ENCODE measurements around the gene ITPA.

Gene ITPA

DNA sequence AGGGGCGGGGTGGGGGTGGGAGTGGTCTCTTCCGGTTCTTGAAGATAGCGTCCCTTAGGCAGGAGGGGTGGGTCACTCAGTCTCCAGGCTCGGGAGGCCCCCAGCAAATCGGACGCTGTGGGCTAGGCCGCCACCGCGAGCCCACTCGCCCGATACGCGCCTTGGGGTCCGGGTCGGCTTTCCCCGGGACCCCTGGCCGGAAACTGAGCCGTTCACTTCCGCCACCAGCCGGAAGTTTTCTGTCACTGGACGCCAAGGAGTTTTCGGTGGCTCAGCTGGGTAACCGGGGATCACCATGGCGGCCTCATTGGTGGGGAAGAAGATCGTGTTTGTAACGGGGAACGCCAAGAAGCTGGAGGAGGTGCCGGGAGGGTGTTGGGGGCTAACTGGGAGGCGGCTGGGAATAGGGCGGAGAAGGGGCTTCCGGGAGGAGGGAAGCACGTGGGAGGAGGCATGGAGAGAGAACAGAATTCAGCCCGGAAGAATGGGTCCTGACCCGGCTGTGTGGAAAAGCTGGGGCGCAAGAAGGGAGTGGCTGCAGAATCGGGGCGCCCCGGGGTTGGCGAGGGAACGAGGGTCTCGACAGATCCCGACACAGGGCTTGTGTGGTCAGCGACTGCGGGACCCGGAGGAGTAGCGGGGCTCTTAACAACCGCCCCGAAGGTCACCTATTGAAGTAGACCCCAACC, at the start of gene ITPA:
Gene ITPA, plus strand, starts transcription at position 242 of the 689 bp plus-strand sequence. Its CDS starts 54 bp downstream, at position 296.
- DNase-seq: peak; percentile 52

DNA sequence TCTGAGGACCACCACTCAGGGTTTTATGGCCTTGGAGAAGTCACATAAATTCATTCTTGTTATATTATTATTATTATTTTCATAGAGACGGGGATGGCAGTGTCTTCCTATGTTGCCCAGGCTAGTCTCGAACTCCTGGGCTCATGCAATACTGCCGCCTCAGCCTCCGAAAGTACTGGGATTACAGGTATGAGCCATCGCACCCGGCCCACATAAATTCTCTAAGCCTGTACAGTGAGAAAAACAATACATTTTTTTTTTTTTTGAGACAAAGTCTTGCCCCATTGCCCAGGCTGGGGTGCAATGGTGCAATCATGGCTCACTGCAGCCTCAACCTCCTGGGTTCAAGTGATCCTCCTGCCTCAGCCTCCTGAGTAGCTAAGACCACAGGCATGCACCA, 48.9 kb upstream of the ITPA start:
- DNase-seq: no peak

DNA sequence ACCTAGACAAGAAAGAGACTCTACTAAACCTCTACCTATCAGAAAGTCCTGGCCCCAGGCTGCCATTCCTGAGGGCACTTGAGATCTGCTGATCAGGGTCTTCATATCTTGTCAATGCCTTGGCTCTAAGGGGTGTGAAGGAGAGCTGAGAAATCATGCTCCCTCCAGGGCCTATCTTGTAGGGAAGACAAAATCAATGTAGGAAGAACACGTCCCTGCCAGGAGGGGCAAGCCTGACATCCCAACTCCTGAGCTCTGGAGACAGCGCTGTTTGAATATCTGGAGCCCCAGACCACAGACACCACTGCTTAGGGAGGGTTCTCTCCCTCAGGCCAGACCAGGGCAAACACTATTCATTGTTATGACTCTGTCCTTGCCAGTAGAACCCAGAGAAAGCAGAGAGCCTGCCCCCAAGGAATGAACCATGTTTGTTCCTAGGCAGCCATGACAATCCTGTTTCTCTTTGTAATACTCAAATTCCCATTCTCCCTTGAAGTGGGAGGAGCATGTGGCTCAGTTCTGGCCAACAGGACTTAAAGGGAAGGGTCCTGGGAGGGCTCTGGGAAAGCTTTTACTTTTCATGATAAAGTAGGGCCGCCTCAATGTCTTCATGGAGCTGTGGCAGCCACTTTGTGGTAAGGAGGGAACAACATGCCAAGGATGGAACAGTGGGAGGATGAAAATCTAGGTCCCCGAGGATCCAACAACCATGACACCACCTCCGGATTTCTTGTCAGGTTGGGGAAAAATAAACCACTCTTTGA, 47.8 kb upstream of the ITPA start:
- no peak for DNase-seq

DNA sequence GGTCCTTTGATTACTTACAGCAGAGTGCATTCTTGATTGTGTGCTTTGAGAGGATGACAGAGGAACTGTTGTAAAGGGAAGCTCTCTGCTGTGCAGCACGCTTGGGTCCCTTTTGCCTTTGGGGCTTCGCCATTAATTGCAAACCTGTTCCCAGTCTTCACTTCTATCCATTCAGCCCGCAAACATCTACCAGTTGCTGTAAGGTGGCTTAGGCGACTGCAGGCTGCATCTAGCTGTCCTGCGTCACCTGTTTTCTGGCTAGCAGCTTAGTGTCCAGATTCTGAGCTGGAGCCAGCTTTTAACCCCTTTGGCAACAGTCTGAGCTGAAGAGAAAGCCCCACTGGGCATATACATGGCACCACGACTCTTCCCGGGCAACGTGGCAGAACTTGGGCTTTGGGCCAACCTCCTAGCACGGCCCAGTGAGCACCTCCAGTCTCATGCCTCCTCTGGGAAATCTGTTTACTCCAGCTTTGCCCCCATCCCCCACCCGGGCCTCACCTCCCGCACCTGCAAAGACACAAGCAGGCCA, 47.2 kb upstream of the ITPA start:
- DNase-seq: no peak

DNA sequence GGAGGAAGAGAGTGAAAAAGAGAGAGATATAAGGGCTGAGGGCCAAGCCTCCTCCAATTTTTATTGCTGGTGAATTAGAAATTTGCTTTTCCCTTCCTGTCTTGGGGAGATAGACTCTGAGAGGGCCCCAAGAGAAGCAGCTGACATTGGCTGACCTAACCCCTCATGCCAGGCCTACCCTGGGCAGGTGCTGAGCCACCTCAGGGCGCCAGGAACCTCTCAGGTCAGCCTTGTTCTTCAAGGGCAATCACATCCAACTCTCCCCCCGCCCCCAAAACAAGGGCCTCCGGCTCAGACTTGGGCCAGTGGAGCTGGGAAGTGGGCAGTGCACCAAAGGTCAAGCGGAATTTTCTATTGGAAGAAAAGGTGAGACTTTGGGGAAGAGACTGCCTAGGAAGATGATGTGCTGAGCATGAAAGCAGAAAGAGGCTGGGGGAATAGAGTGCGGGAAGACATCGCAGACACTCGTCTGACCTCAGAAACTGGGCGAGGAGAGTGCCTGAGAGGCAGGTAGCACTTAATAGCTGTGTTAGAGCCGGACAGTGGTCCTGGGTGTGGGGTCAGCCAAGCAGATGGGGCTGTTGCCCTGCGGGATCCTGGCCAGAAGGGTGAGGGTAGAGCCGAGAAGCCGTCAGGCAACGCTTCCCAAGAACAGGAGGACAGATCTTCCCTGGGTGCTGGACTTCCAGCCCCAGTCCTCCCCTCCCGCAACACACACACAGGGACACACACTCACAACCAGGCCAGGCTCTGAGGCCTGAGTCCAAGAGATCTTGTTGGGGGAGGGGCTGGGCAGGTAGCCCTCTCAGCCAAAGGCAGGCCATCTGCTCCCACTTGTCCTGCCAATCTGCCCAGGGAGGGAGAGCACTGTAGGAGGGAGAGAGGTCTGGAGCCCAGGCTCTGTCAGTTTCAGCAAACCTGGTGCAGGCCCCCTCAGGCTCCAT, 45.9 kb upstream of the ITPA start:
- no peak for DNase-seq

DNA sequence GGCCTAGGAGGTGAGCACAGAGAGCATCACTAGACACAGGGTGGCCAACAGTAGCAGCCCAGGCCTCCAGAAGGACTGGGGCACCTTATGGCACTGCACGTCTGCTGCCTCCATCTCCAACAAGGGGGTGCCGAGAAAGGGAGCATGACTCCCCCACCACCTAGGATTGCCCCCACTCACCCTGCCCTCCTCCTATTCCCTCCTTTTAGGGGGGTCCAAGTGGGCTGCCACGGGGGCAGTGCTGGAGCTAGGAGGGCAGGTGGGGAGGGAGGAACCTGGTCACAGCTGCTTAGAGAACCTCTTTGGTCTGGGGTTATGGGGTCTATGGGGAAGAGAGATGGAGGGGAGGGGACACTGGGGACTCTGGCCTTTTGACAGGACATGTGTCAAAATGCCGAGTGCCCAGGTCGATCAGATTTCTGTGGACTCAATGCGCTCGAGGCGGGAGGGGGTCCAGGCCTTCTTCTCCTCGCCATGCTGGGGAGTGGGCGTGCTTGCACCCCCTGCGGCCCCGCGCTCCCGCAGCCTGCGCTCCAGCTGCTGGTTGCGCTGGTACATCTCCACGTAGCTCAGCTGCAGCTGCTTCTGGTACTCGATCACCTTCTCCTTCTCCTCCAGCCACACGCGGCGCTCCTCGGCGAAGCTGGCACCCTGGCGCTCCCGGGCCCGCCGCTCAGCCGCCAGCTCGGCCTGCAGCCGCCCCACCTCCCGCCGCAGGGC, 45.1 kb upstream of the ITPA start:
- DNase-seq: no peak

DNA sequence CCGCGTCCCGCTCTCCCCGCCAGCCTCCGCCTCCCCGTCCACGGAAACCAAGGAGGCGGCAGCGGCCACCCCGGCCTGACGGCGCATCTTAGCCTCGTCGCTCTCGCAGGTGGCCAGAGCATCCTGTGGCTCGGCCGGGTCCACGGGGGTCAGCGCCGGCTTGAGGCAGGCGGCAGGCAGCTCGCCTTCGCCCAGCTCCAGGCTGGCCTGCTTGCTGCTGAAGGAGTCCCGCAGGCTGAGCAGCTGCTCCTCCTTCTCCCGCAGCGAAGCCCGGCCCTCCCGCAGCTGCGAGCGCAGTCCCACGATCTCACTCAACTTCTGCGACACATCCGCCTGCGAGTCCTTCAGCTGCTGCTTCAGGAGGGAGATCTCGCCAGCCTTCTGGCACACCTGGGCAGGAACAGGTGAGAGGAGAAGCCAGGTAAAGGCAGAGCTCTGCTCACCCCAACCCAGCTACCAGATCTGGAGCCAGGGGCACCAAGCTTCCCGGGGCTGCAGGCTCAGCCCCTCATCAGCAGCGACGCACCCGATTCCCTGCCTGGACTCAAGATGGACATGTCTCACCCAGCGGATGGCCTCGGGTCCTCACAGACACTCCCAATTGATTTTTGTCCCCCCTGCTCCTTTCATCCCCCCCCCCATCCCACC, 44.4 kb upstream of the ITPA start:
- DNase-seq: no peak

DNA sequence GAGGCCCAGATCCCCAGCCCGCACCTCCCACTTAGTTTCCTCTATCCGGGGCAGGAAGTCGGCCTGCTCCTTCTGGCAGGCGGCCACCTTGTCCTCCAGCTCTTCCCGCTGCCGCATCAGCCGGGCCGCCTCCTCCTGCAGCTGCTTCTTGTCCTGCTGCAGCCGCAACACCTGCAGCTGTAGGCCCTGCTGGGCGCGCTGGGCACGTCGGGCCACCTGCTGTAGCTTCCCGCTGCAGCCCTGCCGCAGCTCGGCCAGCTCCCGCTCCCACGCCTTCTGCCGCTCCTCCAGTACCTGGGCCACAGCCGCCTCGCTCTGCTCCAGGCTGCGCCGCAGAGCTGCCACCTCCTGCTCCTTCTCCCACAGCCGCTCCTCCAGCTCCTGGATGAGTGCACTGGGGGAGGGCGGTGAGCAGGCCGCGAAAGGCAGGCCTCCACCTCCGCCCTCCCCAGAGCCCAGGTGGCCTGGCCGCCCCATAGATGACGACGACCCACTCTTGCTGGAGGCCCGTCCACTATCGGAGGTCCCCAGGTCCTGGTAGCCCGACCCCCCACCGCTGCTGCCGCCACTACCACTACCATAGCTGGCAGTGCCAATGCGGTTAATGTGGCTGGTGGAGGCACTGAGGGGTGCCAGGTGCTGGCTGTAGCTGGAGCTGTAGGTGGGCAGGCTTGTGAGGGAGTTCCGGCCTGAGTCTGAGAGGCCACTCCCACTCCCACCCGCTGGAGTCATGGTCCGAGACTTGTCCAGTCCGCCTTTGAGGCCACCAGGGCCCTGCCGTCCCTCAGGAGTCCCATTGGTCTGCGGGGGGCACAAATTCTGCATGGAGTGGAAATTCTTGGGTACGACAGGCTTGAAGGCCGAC, 43.6 kb upstream of the ITPA start:
- no peak for DNase-seq

DNA sequence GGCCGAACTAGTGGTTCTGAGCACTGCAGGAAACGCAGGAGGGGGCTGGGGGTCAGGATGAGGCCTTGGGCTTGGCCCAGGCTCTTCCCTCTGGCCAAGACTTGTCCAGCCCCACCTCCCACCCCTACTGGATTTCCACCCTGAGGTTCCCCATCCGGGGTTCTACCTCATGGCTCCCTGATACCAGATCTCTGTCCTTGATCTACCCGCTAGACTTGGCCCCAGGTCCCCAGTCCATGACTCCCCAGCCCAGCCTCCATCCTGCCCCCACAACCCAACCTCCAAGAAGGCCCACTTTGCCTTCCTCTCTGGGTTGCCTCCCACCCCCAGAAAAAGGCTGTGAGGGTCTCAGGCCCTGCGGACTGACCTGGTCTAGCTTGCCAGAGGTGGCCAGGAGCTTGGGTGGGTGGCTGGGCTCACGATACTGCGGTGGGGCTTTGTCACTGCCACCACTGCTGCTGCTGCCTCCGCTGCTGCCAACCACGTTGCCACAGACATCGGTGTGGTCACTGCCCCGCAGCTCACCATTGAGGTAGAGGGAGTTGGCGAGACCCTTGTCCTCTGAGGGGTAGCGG, 42.9 kb upstream of the ITPA start:
- DNase-seq: no peak

DNA sequence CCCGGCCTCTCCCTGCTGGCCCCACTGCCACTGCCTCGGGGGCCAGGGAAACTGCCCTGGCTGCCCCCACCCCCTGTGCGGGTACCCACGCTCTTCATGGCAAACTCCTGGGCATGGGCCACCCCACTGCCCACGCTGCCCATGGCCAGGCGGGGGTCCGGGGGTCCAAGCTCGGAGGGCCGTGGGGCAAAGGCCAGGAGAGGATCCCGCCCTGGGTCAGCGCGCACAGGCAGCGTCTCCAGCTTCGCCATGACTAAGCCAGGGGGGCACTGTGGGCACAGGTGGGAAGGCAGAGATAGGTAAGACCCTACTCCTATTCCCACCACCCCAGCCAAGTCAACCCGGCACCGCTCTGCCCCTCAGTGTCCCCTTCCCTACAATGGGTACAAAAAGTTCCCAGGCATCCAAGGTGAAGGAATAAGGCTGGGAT, 42.4 kb upstream of the ITPA start:
- DNase-seq: no peak

DNA sequence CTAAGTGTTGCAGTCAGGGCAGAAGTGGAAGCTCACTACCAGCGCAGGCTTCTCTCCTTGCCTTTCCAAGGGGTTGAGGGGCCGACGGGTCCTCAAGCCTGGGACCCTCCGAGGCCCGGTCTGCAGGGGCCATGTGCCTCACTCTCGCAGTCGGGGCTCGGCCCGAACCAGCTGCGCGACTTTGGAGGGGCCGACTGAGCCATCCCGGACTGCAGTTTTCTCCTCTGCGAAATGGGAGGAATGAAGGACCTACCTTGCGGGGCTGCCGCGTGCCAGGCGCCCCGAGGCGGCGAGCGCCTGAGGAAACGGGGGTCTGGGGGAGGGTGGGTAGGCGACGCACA, 41.6 kb upstream of the ITPA start:
- DNase-seq: no peak

DNA sequence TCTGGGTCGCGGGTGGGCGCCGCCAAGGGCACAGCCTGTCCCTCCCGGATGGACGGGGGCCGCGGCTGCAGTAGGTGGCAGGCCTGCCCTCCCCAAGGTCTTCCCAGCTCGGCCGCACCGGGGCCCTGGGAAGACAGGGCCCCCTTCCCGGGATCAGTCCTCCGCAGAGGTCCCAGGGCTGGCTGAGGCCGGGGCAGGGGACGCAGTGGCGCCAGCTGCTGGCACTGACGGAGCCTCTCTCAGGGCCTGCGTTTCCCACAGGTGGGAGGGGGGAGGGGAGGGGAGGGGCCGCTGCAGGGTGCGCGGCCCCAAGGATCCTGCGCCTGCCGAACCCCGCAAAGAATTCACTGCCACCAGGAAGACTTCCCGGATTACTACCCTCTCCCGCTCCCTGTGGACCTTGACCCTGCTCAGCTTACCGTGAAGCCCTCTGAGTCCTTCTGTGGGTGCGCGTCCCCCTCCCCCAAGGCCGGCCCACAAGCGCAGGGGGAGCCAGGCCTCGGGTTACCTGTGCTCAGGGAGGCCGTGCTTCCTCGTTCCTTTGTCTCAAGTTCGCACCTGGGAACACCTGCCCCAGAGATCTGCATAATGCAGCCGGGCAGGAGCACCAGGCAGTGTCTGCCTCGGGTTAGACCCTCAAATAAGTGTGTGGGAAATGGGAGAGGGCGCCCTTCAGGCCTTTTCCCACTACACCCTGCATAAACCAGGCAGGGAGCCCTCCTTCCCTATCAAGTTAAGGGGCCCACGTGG, 41.0 kb upstream of the ITPA start:
- DNase-seq: no peak

DNA sequence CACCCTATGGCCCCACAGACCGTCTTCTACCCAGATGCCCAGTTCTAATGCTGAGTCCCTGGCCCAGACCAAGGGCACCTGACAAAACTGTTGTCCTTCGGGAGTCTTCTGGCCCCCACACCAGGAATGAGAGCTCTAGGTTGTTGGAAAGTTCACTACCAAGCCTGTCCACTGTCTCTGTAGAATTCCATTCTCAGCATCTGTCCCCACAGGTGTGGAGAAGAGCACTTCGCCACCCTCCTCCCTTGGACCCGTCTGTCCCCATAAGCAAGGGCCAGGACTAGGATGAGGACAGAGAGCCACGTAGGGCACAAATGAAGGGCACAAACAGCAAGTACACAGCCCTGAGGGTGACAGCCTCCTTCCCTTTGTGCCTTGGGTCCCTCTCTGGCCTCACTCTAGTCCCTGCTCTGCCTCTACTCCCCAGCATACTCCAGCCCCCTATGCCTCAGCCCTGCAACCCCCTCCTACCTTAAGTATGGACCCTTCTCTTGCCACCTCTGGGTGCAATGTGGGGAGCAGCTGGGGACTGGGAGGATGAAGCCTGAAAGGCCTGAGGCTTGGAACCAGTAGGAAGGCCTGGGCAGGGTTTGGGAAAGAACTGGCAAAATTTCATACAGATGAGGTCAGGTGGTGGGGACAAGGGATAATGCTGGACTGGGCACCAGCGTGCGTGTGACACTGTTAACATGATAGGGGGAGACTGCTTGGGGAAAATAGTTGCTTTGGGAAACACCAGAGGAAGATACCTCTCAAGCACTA, 40.3 kb upstream of the ITPA start:
- DNase-seq: no peak

DNA sequence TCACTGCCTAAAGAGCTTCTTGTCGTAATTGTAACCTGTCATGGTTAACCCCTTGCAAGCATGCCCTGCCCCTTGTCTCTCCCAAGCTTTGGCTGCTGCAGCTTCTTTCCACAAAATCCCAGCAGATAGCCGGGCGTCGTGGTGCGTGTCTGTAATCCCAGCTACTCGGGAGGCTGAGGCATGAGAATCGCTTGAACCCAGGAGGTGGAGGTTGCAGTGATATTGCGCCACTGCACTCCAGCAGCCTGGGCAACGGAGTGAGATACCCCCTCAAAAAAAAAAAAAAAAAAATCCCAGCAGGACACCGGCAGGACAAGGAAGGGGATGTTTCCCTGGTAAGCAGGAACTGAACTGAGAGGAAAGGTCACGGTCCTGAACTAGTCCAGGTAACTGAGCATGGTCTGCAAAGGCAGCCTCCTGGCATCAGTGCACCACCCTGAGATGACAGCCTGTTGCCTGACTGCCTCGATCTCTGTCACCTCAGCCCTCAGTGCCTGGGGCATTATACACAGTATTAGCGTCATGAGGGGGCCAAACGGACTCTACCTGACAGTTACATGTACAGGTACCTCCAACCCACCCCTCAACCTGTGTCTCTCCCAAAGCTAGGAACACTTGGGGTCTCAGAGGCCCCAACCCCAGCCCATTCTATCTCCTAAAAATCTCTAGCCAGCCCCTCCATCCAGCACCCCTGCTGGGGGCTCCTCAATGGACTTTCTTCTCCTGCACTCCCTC, 37.7 kb upstream of the ITPA start:
- no peak for DNase-seq

DNA sequence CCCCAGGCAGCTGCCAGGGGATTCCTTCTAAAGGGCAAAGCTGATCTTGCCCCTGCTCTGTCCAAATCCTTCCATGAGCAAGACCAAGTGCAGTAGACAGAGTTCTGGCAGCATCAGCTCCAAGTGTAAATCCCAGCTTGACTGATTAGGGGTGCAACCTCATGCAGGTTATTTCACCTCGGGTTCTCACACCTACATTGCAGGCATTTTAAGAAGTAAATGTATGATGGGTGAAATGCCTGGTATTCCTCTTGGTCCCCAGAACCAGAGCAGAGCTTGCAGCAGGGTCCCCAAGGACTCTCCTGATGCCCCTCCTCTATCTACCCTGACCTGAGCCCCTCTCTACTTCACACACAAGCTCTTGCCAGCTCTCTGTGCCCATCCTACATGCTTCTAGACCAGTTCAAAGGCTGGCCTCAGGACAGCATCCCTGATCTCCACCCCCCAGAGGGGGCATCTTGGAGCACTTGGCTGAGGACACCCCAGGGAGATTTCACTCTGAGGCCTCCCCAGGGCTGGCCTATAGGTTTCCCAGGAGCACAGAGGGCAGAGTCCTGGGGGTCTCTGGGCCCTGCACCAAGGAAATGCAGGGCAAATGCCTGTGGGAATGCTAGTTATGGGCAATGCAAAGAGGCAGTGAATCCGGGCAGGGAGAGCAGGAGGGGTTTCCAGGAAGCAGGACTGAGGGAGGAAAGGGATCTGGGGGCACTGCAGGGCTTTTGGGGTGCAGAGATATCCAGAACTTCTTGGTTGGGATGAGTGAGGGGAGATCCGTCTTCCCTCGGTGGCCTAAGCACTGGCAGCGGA, 37.0 kb upstream of the ITPA start:
- no peak for DNase-seq

DNA sequence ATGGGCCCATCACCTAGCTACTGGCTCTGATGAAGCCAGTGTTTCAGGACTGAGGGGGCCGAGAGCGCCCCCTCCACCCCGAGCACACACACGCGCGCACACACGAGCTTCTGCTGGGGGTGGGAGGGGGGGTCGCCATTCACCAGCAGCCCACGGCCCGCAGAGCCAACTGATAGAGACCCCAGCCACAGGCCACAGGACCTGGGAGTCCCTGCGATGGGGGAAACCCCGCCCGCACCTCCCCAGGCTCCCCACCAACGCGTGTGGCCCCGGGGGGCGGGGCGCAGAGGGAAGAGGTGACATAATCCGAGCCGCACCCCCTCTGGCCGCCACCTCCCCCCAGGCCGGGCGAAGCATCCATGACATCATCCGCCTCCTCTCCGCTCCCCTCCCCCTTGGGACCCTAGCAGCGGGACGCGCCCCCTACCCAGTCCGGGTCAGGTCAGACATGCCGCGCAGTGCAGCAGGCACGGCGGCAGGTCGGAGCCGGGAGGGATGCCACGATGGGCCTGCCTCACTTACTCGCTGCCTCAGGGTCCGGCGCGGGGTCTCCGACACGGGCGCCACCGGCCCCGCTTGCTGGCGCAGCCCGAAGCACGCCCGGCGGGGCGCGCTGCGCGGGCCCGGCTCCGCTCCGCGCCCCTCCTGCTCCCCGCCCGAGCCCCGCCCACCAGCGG, 36.2 kb upstream of the ITPA start, which contains the start of gene LZTS3:
Gene LZTS3, minus strand, starts transcription at position 617 of the 677 bp plus-strand sequence. CDS start 6,386 bp downstream, outside the sequence.
- peak; percentile 89 for DNase-seq

Measured in activated CD4-positive, alpha-beta T cell treated with anti-CD3 and anti-CD28 coated beads, Interleukin-2, amount 50 U/mL, for 1 hour (primary cell).